ENCODE data around the gene SLC35A3.
"Not testable (repeated sequence)": the region's sequence is repeated elsewhere in the genome, so short reads cannot be mapped to it uniquely, and the experiment has no call there.

The SLC35A3 gene

DNA sequence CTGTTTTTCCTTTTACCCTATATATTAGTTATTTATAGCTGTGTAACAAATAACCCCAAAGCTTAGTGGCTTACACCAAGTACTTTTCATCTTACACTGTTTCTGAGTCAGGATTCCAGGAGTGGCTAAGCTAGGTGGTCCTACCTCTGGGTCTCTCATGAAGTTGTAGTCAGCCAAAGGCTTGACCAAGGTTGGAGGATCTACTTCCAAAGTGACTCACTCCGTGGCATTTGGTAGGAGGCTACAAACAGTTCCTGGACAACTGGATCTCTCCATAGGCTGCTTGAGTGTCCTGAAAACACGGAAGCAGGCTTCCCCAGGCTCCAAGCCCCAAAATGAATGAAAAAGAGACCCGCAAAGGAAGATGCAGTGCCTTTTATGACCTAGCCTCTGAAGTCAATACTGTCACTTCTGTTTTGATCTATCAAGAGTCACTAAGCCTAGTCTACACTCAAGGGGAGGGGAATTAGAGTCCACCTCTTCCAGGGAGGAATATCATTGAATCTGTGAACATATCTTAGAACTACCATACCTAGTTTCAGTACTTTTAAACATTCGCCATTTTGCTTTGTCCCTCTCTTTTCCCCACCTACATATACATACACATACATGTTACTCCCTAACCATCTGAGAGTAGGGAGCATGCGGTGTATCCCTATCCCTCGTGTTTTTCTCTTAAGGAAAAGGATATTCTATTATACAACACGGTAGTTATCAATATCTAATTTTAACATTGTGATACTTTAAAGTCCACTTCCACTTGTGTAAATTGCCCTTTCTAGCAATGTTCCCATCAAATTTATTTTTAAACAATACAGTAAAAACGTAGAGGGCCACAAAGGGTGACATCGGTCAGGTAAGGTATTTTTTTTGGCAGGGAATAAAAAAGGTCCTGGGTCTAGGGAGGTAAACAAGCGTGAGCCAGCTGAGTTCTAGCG, 67.2 kb downstream of the SLC35A3 start:
- DNase-seq (ENCODE audit: low spot score), result peak; percentile 31

DNA sequence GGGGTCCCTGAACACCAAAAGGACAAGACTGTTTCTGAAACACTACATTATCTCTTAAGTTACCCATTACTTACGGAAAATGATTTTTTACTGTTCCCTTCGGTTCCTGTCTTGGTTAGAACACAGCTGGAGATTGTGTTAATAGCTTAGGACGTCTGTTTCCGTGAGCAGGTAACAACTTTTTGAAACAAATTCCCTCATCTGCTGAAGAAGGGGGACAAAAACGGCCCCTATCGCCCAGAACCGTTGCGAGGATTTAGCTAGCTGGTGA, 67.8 kb downstream of the SLC35A3 start:
- no peak for DNase-seq (ENCODE audit: low spot score)

DNA sequence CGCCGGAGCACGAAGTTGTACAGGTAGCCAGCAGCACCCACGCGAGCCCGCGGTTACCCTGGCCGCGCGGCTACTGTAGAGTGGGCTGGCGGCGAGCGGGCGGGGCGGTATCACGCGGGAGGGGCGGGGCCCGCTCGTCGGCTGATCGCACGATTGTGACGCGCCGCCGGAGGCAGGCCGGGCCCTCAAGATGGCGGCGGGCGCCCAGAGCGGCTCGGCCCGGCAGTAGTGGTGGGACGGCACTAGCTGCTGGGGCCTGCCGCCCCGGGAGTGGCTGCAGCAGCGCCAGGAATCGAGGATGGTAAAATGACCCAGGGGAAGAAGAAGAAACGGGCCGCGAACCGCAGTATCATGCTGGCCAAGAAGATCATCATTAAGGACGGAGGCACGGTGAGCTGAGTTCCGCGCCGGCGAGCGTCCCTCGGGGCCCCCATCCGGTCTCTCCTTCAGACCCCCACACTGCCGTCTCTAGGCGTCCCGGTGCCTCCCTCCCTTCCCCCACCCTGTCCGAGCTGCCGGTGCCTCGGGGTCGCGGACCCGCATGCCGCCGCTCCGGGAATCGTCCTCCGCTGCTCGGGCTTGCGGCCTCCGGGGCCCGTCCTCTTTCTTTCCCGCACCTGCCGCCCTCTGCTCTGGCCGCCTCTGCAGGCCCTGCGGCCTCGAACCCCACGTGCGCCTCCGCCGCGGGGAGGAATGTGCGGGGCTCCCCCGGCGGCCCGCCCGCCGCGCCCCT, 68.3 kb downstream of the SLC35A3 start:
- DNase-seq (ENCODE audit: low spot score), result peak; percentile 82

DNA sequence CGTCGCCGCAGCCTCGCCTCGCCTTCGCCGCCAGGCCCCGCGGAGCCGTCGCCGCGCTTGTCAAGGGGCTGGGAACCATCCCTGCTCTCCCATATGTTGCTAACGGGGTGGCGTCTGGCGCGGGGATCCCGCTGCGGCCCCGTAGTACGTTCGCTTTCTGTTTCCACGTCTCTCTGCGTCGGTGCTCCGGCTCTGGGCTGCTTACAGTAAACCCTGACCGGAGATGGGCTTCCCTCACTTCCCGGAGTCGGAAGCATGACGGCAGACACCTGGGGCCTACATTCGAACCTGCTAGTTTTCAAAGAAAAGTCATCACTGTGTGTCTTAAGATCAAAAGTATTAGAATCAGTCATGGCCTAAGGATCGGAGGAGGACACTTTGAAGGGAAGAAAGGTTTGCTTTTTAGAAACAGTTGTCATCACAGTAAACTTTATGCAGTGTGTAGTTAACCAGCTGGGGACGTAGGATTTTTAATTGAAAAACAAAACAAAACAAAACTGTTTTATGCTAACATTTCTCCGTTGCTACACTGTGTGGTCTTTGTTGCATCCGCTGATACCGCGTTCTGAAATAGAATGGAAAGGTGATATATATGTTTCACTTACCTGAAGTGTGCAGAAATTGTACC, 69.0 kb downstream of the SLC35A3 start:
- peak; percentile 61 for DNase-seq (ENCODE audit: low spot score)

DNA sequence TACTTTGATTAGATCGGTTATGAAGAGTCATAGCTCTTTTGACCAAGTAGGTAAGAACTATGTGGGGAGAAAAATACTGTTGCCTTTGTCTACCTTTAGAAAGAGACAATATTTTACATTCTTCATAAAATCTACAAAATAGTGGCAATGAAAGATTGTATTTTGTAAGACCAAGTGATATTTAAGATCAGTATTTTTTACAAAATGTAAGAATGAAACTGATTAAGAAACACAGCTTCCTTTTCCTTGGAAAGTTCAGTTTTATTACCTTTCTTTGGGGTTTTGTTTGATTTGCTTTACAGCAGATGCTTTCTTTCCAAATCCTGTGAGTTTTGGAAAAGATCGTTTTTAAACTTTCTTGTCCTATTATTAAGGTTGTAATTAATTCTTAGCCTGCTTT, 69.8 kb downstream of the SLC35A3 start:
- no peak for DNase-seq (ENCODE audit: low spot score)

DNA sequence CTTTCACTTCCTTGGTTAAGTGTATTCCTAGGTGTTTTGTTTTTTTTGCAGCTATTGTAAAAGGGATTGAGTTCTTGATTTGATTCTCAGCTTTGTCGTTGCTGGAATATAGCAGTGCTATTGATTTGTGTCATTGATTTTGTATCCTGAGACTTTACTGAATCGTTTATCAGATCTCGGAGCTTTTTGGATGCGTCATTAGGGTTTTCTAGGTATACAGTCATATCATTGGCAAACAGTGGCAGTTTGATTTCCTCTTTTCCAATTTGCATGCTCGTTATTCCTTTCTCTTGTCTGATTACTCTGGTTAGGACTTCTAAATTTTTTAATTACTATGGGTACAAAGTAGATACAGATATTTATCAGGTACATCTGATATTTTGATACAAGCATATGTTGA, 75.4 kb downstream of the SLC35A3 start:
- DNase-seq (ENCODE audit: low spot score), result no peak

DNA sequence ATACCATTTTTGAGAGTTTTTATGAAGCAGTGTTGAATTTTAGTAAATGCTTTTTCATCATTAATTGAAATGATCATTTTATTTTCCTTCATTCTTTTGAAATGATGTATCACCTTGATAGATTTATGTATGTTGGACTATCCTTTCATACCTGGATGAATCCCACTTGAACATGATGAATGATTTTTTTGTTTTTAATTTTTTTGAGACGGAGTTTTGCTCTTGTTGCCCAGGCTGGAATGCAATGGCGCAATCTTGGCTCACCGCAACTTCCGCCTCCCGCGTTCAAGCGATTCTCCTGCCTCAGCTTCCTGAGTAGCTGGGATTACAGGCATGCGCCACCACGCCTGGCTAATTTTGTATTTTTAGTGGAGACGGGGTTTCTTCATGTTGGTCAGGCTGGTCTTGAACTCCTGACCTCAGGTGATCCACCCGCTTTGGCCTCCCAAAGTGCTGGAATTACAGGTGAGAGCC, 77.5 kb downstream of the SLC35A3 start:
- not testable (repeated sequence) for DNase-seq (ENCODE audit: low spot score)

DNA sequence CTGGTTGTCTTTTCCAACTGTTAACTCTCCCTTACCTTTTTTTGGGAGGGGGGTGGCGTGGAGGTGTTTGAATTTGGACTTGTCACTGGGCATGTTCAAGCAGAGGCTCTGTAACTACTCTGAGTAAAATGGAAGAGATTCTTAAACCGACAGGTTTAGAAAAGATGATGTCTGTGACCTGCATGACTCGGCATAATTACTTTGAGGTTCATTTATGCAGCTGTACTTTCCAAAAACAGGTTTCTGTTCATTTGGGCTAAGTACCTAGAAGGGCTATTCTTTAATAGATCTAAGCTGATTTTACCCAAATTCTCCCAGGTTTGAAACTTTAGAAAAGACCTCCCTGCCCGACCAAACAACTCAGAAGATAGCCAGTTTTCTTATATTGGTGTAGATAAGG, 80.3 kb downstream of the SLC35A3 start:
- no peak for DNase-seq (ENCODE audit: low spot score)

DNA sequence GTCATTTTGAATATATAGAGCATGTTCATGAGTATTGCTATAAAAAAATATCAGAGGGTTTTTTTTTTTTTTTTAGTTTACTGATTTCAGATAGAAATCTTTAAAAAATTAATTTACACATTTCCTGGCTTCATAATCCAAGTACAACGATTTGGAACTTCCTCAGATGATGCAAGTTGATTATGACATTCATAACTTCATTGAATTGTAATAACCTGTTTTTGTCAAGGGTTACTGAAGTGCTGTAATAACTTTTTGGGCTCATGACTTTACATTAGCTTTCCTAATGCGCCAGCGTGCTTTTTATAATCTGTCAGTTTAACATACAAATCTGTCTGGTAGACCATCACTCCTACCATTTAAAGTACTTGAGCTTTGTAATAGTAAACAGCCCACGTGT, 81.6 kb downstream of the SLC35A3 start:
- DNase-seq (ENCODE audit: low spot score), result no peak

DNA sequence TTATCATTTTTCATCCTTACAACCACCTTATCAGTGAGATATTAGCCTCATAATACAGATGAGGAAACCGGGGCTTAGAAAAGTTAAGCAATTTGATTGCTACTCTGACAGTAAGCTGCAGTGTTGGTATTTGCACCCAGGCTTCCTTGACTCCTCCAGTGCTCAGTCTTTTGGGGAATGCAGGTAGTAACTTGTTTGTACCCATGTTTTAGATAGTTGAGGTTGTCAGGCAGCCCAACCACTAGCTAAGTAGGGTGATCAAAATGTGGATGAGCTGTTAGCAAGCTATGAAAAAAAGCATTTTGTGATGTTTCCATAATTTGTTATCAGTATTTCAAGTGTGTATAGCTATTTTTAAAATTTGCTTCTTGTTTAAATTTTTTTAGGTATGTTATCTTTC, 82.1 kb downstream of the SLC35A3 start:
- DNase-seq (ENCODE audit: low spot score), result no peak

DNA sequence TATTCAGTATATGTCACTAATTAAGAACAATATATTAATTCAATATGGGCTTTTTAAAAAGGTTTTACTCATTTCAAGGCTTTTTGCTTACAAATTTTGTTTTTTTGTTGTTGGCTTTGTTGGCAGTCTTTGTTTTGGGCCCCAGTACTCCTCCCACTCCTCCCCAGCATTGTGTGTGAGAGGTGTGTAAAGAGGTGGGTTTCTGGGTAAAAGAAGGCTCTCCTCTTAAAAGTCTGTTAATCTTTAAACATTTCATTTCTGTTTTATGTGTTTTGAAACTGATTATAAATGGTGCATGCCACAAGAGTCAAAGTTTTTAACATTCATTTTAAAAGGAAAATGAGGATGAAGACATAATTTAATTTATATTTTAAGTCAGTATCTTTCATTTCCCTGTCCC, 83.3 kb downstream of the SLC35A3 start:
- no peak for DNase-seq (ENCODE audit: low spot score)

DNA sequence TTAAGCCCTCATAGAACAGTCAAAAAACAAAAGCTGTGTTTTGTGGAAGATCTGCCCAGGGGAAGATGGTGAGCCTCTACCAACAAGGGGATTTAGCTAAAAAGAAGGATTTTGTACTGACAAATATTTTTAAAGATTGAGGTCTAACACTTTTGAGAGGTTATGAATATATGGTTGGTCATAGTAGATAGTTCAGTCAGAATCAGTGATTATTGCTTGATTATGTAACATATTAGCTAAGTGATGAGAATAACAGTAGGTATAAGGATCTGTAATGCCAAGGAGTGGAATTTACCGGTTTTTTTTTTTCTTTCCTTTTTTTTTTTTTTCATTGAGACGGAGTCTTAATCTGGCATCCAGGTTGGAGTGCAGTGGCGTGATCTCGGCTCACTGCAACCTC, 83.9 kb downstream of the SLC35A3 start:
- DNase-seq (ENCODE audit: low spot score), result no peak

DNA sequence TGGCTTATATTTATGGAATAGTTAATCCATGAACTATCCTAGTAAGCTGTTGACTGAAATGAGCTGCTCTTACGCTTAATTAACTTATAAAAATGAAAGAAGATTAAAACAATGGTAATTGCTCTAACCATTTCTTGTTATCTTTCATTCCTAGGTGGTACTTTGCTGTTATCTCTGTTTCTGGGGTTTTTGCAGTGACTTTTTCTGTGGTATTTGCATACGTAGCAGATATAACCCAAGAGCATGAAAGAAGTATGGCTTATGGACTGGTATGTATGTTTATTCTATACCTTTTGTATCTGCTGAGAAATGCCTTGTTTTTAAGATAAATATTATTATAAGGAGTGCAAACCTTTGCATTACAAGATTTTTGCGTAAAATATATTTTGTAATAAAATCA, 91.9 kb downstream of the SLC35A3 start:
- no peak for DNase-seq (ENCODE audit: low spot score)

DNA sequence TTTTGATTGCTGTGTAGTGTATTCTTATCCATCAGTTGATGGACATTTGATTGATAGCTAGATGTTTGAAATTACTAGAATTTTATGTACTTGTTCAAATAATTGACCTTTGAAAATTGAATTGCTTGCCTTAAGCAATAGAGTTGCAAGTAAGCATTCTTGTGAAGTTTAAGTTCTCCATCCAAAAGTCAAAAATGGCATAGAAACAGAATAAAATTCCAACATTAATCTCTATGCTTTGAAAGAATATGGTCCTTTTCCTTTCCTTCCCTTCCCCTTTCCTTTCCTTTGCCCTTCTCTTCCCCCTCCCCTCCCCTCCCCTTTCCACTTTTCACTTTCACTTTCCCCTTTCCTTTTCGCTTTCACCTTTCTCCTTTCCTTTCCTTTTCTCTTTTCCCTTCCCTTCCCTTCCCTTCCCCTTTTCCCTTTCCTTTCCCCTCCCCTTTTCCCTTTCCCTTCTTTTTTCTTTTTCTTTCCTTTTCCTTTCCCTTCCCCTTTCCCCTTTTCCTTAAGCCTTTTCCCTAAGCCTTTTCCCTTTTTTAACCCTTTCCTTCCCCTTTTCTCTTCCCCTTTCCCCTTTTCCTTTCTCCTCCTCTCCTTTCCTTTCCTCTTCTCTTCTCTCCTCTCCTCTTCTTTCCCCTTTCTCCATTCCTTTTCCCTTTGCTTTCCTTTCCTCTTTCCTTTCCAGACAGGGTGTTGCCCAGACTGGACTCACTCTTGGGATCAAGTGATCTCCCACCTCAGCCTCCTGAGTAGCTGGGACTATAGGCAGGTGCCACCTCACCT, 95.6 kb downstream of the SLC35A3 start:
- no peak for DNase-seq (ENCODE audit: low spot score)

DNA sequence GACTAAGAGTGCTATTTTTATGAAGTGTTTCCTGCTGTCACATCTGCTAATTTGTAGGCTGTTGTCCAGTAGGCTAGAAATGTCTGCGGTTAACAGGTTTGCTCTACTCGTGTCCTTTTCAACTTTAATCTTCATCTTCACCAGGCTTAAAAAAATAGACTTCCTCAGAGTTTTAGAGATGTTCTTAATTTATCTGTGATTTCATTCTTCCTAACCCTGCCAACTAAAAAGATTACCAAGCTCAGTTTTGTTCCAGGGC, 96.1 kb downstream of the SLC35A3 start:
- no peak for DNase-seq (ENCODE audit: low spot score)

DNA sequence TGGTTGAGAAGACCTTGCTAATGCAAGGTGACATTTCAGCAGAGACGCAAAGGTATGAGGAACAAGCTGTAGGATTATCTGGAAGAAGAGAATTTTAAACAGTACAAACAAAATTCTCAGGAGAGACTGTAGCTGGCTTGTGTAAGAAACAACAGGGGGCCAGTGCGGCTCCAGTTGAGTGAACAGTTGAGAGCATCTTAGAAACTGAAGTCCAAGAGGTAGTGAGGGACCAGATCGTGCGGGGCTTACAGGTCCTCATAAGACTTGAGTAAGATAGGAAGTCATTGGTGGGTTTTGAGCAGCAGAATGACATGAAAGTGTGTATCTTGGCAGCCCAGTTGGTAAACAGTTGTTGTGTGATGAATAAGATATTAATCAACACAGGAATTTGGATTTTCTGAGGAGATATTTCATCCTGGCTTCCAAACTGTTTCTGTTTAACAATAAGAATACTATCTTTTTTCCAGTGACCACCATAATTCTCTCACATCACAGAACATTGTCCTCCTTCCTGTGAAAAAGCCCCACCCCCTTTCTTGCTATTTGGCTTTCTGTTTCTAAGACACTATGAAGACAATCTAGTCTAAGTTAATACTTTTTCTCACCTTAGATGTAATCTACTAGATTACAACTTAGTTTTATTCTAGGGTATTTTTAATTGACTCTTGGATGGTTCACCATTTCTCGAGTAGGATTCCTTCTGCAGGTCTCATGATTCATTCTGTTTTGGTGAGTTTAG, 100.6 kb downstream of the SLC35A3 start:
- no peak for DNase-seq (ENCODE audit: low spot score)

DNA sequence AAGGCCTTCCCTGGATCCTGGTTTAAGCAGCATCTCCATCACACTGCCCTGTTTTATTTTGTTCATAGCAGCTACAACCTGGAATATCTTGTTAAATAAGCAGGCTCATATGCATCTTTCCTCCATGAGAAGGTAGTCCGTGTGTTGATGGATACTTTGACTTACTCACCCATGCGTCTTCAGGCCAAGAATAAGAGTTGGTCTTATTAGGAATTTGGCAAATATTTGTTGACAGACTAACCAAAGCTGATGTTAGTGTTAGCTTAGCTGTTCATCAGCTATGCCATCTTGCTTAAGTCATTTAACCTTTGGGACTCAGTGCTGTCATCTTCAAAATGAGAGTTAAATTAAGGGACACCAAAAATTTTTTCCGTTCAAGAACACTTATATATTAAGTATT, 103.7 kb downstream of the SLC35A3 start:
- no peak for DNase-seq (ENCODE audit: low spot score)

DNA sequence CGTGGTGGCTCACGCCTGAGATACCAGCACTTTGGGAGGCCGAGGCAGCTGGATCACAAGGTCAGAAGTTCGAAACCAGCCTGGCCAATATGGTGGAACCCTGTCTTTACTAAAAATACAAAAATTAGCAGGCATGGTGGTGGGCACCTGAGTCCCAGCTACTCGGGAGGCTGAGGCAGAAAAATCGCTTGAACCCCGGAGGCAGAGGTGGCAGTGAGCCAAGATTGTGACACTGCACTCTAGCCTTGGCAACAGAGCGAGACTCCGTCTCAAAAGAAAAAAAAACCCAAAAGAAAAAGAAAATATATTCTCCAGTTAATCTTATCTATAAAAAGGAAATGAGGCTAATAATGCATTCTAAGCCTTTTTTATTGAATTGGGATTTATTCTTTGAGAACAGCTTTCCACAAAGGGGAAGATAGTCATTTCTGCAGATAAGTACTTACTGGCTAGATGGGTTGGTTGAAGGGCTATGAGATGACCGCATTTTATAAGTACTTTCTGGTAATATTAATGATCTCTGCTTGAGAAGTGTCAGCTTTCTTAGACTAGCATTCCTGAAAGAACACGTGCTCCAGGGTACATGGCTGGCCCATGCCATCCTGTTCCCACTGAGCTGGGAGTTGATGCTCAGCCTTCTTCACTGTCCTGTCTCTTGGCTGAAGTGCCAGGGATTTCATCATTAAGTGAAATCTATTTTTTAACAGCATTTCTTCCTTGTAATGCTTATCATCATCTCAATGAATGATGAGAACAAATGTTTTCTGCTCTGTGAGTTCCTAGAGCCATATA, 105.0 kb downstream of the SLC35A3 start:
- no peak for DNase-seq (ENCODE audit: low spot score)

DNA sequence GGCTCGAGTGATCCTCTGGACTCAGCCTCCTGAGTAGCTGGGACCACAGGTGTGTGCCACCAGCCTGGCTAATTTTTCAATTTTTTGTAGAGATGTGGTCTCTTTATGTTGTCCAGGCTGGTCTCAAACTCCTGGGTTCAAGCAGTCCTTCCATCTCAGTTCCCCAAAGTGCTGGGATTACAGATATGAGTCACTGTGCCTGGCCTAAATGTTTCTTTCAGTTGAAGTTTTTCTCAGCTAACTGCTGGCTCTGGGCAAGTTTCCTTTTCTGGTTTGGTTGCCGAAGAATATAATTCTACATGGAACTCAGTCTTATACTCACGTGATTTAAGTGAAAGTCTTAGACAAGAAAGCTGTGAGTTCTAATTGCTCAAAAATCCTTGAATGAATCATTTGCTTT, 106.0 kb downstream of the SLC35A3 start:
- DNase-seq (ENCODE audit: low spot score), result no peak

DNA sequence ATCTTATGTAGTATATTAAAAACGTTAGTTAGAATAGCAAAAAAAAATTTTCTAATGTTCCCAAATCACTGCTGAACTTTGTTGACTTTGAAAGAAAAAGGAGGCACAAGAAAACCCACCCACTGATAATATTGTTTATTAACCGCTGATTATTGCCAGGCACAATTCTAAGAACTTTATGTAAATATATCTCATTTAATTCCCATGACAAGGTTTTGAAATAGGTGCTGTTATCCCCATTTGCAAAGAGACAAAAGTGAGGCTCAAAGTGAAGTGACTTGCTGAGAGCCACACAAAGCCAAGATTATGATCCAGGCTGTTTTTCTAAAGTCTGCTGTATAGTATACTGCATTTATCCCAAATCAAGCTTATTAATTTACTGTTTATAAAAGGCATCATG, 106.5 kb downstream of the SLC35A3 start:
- DNase-seq (ENCODE audit: low spot score), result no peak

DNA sequence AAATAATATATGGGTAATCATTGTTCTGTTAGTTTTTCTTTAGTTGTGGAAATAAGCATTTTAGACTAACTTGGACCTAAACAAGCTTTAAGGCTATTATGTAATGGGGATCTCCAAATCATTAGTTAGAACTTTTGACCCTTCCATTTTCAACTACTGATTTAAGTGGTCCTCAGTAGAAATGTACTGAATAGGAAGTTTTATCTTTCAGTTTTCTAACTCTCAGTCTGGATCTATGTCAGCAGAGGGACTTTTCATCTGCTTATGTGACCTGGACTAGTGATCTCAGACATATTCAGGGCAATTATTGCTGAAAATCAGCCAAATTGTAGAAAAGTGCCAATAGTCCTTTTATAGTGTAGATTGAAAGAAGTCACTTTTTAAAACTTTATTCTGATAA, 106.9 kb downstream of the SLC35A3 start:
- DNase-seq (ENCODE audit: low spot score), result no peak
